ENCODE results near the gene POPDC2.

GRCh38 chr3:119669906-119670570, 9.6 kb upstream of the POPDC2 start:
- no peak for TF ChIP-seq CTCF (IDR thresholded peaks at IDR 0.05; ENCODE audit: poor library complexity)
- TF ChIP-seq EZH2 (IDR thresholded peaks at IDR 0.05; ENCODE audit: borderline replicate concordance), result no peak
- TF ChIP-seq EZH2phosphoT487 (IDR thresholded peaks at IDR 0.05; ENCODE audit: low read depth, severe bottlenecking, unreplicated experiment), result no peak

All from hepatocyte (in vitro differentiated cells).